ENCODE measurements around the gene COL27A1. TPM values are rescaled to one million over a fixed set of nuclear protein-coding genes. Genes with fewer than 3 reads are reported as not detected.

Gene COL27A1
- polyA plus RNA-seq, 1 of the 3 experiments (the other 2 are of a cell fraction), result 8.7 TPM

DNA sequence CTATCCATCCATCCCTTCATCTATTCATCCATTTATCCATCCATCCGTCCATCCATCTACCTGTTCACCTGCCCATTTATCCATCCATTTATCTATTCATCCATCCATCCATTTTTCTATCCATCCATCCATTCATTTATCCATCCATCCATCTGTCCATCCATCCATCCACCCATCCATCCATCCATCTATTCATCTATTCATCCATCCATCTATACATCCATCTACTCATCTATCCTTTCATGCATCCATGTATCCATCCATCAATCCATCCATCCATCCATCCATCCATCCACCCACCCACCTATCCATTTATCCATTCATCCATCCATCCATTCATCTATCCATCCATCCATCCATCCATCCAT is 10.8 kb downstream of the COL27A1 start:
- Histone ChIP-seq H3K9ac (no peak overlapping the region), H3F3A (replicated peaks; ENCODE audit: insufficient read depth) (peaks cover 5% of the 10 kb centered on the region), H3K4me2 (no peak overlapping the region), H2AFZ (ENCODE audit: low read depth) (no peak overlapping the region), H4K20me1 (ENCODE audit: insufficient read depth) (0 out of 2 replicates have a peak, but pooled peaks cover 5% of the 10 kb centered on the region), H3K27me3 (ENCODE audit: insufficient read depth) (no peaks in the 10 kb centered on the region), H3K9me3 (no peaks in the 10 kb centered on the region), H3K4me3 (ENCODE audit: low read depth in 2 of 2, low read length in 1 of 2) (no peak overlapping the region), H3K27ac (ENCODE audit: low read depth in 2 of 2, low read length in 1 of 2) (no peak overlapping the region), H3K36me3 (replicated peaks in 1 of 2; ENCODE audit: control insufficient read depth in 1 of 2, insufficient read depth in 2 of 2, low read length in 1 of 2) (no peaks in the 10 kb centered on the region), H3K4me1 (ENCODE audit: control insufficient read depth in 1 of 2, insufficient read depth in 2 of 2, low read depth in 1 of 2, low read length in 1 of 2) (peaks cover 3 to 12% of the 10 kb centered on the region in 2 experiments; a peak in 3 of 4 replicates), H3K9me2 (no peaks in the 10 kb centered on the region), H3K79me2 (ENCODE audit: insufficient read depth) (peaks cover 12% of the 10 kb centered on the region)
- WGBS (ENCODE audit: low lambda C conversion rate), result 88% methylated on average over 1 of the region's 1 CpG
- TF ChIP-seq RXRA (IDR thresholded peaks at IDR 0.05; ENCODE audit: borderline replicate concordance, low read depth), result no peak
- no peak for TF ChIP-seq TAF1 (IDR thresholded peaks at IDR 0.05; ENCODE audit: borderline replicate concordance, low read depth, low read length)
- POLR2A ChIA-PET, result interaction anchor here (0.6 kb wide), 1 partner anchor 36 kb away, joined by 3 read pairs; no protein-coding TSS in a partner anchor
- DNase-seq, result no peak
- CTCF ChIA-PET, result interaction anchor here (1.5 to 2.9 kb wide), 2 partner anchors 83 to 125 kb away, joined by 4 to 7 read pairs; no protein-coding TSS in a partner anchor

- H3K9me2 ChIP-seq, result no peaks in the 10 kb centered on the region
- TF ChIP-seq, protein P1, sequence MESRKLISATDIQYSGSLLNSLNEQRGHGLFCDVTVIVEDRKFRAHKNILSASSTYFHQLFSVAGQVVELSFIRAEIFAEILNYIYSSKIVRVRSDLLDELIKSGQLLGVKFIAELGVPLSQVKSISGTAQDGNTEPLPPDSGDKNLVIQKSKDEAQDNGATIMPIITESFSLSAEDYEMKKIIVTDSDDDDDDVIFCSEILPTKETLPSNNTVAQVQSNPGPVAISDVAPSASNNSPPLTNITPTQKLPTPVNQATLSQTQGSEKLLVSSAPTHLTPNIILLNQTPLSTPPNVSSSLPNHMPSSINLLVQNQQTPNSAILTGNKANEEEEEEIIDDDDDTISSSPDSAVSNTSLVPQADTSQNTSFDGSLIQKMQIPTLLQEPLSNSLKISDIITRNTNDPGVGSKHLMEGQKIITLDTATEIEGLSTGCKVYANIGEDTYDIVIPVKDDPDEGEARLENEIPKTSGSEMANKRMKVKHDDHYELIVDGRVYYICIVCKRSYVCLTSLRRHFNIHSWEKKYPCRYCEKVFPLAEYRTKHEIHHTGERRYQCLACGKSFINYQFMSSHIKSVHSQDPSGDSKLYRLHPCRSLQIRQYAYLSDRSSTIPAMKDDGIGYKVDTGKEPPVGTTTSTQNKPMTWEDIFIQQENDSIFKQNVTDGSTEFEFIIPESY (IDR thresholded peaks at IDR 0.05; ENCODE audit: borderline replicate concordance, low read depth), result no peak
- TF ChIP-seq POLR2AphosphoS5 (IDR thresholded peaks at IDR 0.05; ENCODE audit: low read depth, low read length) (no peak), TAF1 (IDR thresholded peaks at IDR 0.05; ENCODE audit: borderline replicate concordance, low read depth, low read length) (no peak), SMC3 (IDR thresholded peaks at IDR 0.05; ENCODE audit: low read depth, low read length) (no peak), CTCF (IDR thresholded peaks at IDR 0.05) (no peak), RXRA (IDR thresholded peaks at IDR 0.05; ENCODE audit: borderline replicate concordance, low read depth) (no peak), MAX (IDR thresholded peaks at IDR 0.05; ENCODE audit: low read depth) (no peak), RCOR1 (IDR thresholded peaks at IDR 0.05; ENCODE audit: low read length) (no peak), JUND (IDR thresholded peaks at IDR 0.05) (no peak), FOXM1 (IDR thresholded peaks at IDR 0.05; ENCODE audit: low read depth) (no peak), RFX5 (IDR thresholded peaks at IDR 0.05; ENCODE audit: low read length) (no peak), MEF2A (IDR thresholded peaks at IDR 0.05; ENCODE audit: borderline replicate concordance, low read depth) (no peak), FOSL2 (IDR thresholded peaks at IDR 0.05; ENCODE audit: borderline replicate concordance, low read depth) (no peak), RAD21 (IDR thresholded peaks at IDR 0.05; ENCODE audit: low read length) (no peak), TCF12 (IDR thresholded peaks at IDR 0.05) (no peak)
- TF ChIP-seq, protein P2, sequence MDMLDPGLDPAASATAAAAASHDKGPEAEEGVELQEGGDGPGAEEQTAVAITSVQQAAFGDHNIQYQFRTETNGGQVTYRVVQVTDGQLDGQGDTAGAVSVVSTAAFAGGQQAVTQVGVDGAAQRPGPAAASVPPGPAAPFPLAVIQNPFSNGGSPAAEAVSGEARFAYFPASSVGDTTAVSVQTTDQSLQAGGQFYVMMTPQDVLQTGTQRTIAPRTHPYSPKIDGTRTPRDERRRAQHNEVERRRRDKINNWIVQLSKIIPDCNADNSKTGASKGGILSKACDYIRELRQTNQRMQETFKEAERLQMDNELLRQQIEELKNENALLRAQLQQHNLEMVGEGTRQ (IDR thresholded peaks at IDR 0.05; ENCODE audit: borderline replicate concordance, low read depth, low read length), result no peak
- TF ChIP-seq, protein P3, sequence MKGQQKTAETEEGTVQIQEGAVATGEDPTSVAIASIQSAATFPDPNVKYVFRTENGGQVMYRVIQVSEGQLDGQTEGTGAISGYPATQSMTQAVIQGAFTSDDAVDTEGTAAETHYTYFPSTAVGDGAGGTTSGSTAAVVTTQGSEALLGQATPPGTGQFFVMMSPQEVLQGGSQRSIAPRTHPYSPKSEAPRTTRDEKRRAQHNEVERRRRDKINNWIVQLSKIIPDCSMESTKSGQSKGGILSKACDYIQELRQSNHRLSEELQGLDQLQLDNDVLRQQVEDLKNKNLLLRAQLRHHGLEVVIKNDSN (IDR thresholded peaks at IDR 0.05; ENCODE audit: borderline replicate concordance, low read depth), result no peak
- TF ChIP-seq, protein P4, sequence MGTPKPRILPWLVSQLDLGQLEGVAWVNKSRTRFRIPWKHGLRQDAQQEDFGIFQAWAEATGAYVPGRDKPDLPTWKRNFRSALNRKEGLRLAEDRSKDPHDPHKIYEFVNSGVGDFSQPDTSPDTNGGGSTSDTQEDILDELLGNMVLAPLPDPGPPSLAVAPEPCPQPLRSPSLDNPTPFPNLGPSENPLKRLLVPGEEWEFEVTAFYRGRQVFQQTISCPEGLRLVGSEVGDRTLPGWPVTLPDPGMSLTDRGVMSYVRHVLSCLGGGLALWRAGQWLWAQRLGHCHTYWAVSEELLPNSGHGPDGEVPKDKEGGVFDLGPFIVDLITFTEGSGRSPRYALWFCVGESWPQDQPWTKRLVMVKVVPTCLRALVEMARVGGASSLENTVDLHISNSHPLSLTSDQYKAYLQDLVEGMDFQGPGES (IDR thresholded peaks at IDR 0.05; ENCODE audit: low read depth, low read length), result no peak
- no peak overlapping the region for H2AFZ ChIP-seq (ENCODE audit: low read depth)
- POLR2A ChIA-PET, result interaction anchor here (0.6 kb wide), 1 partner anchor 35 kb away, joined by 3 read pairs; no protein-coding TSS in a partner anchor
- no peaks in the 10 kb centered on the region for H3K36me3 ChIP-seq (replicated peaks in 1 of 2; ENCODE audit: control insufficient read depth in 1 of 2, insufficient read depth in 2 of 2, low read length in 1 of 2)
- peaks cover 5% of the 10 kb centered on the region for H3F3A ChIP-seq (replicated peaks; ENCODE audit: insufficient read depth)
- WGBS (ENCODE audit: low lambda C conversion rate), result 95% methylated on average over 8 of the region's 8 CpGs
- H3K27me3 ChIP-seq (ENCODE audit: insufficient read depth), result no peaks in the 10 kb centered on the region
- peaks cover 8% of the 10 kb centered on the region for H3K79me2 ChIP-seq (ENCODE audit: insufficient read depth)
- no peak overlapping the region for H3K9ac ChIP-seq
- no peak overlapping the region for H3K27ac ChIP-seq (ENCODE audit: low read depth in 2 of 2, low read length in 1 of 2)
- H4K20me1 ChIP-seq (ENCODE audit: insufficient read depth), result 0 out of 2 replicates have a peak, but pooled peaks cover 5% of the 10 kb centered on the region
- peaks cover 3 to 12% of the 10 kb centered on the region in 2 experiments; a peak in 3 of 4 replicates for H3K4me1 ChIP-seq (ENCODE audit: control insufficient read depth in 1 of 2, insufficient read depth in 2 of 2, low read depth in 1 of 2, low read length in 1 of 2)
- no peak overlapping the region for H3K4me3 ChIP-seq (ENCODE audit: low read depth in 2 of 2, low read length in 1 of 2)
- DNase-seq, result no peak
- CTCF ChIA-PET, result interaction anchor here (0.8 to 2.9 kb wide), 3 partner anchors 12 to 124 kb away, joined by 4 to 7 read pairs (median 4); partner anchors contain the start of gene COL27A1
- no peaks in the 10 kb centered on the region for H3K9me3 ChIP-seq
- no peak overlapping the region for H3K4me2 ChIP-seq
Measured at GRCh38 chr9:114166614-114167572, 11.6 kb downstream of the COL27A1 start.
